Ishikawa (cell line): Measurements from ENCODE around the gene GPR21.

ENCODE experiments used
- CEBPB ChIP-seq: IDR thresholded peaks from 2 replicates; pipeline ENCODE4 v1.6.1; 2012
- CREB1 ChIP-seq: IDR thresholded peaks from 2 replicates; pipeline ENCODE4 v1.6.1; 2012; ENCODE audit warnings: low read depth
- EGR1 ChIP-seq: IDR thresholded peaks from 2 replicates; pipeline ENCODE4 v1.6.1; 2012
- EP300 ChIP-seq: IDR thresholded peaks from 2 replicates; pipeline ENCODE4 v1.6.1; 2012; ENCODE audit warnings: borderline replicate concordance
- MAX ChIP-seq: IDR thresholded peaks from 2 replicates; pipeline ENCODE4 v1.6.1; 2012
- NFIC ChIP-seq: IDR thresholded peaks from 2 replicates; pipeline ENCODE4 v1.6.1; 2012
- RAD21 ChIP-seq: IDR thresholded peaks from 2 replicates; pipeline ENCODE4 v1.6.1; 2012; ENCODE audit warnings: low read depth
- REST ChIP-seq: IDR thresholded peaks from 2 replicates; pipeline ENCODE4 v1.6.1; 2012; ENCODE audit warnings: low read depth, mild to moderate bottlenecking
- TAF1 ChIP-seq: IDR thresholded peaks from 2 replicates; pipeline ENCODE4 v1.6.1; 2012; ENCODE audit warnings: low read depth, mild to moderate bottlenecking
- TEAD4 ChIP-seq: IDR thresholded peaks from 2 replicates; pipeline ENCODE4 v1.6.1; 2012
- USF1 ChIP-seq: IDR thresholded peaks from 2 replicates; pipeline ENCODE4 v1.6.1; 2012

GRCh38 chr9:123072407-123072995 lies 39.0 kb downstream of the GPR21 start:
- TF ChIP-seq CEBPB (no peak), USF1 (no peak), REST (no peak), TAF1 (no peak), EGR1 (no peak), TEAD4 (no peak), MAX (no peak), EP300 (no peak), NFIC (no peak), RAD21 (no peak), CREB1 (no peak)
